H9 (cell line): ENCODE data around the gene SLC30A7. TPM values are rescaled to one million over a fixed set of nuclear protein-coding genes. Genes with fewer than 3 reads are reported as not detected.

Experiments
- DNase-seq: peaks from one replicate; pipeline ENCODE4 v3.0.0-alpha.2; 2017
- H2AFZ ChIP-seq: one replicate; pipeline ENCODE4 v1.6.1; 2013; ENCODE audit warnings: mild to moderate bottlenecking, low read length, control low read depth, moderate library complexity
- H2AK5ac ChIP-seq: 2 replicates; pipeline ENCODE4 v1.6.1; 2013; ENCODE audit warnings: low read length, control low read depth, mixed read lengths; ENCODE audit not compliant: insufficient read length
- H2BK120ac ChIP-seq: one replicate; pipeline ENCODE4 v1.6.1; 2013; ENCODE audit warnings: low read depth, mild to moderate bottlenecking, low read length, control low read depth, inconsistent platforms; ENCODE audit not compliant: poor library complexity, severe bottlenecking
- H2BK12ac ChIP-seq: 2 replicates; pipeline ENCODE4 v1.6.1; 2013; ENCODE audit warnings: low read length, control low read depth, mixed read lengths, low read depth; ENCODE audit not compliant: insufficient read length
- H2BK15ac ChIP-seq: 2 replicates; pipeline ENCODE4 v1.6.1; 2013; ENCODE audit warnings: low read depth, low read length, control low read depth
- H2BK20ac ChIP-seq: one replicate; pipeline ENCODE4 v1.6.1; 2013; ENCODE audit warnings: low read depth, mild to moderate bottlenecking, low read length, control low read depth, inconsistent platforms; ENCODE audit not compliant: poor library complexity, severe bottlenecking
- H2BK5ac ChIP-seq: 2 replicates; pipeline ENCODE4 v1.6.1; 2013; ENCODE audit warnings: low read length, control low read depth, mixed read lengths; ENCODE audit not compliant: insufficient read length
- H3K14ac ChIP-seq: 2 replicates; pipeline ENCODE4 v1.6.1; 2013; ENCODE audit warnings: low read length, control low read depth; ENCODE audit not compliant: insufficient read depth
- H3K18ac ChIP-seq: 2 replicates; pipeline ENCODE4 v1.6.1; 2013; ENCODE audit warnings: low read depth, mild to moderate bottlenecking, mixed read lengths, low read length, control low read depth; ENCODE audit not compliant: insufficient read length
- H3K23ac ChIP-seq: 2 replicates; pipeline ENCODE4 v1.6.1; 2013; ENCODE audit warnings: low read length, control low read depth, mixed read lengths, low read depth; ENCODE audit not compliant: insufficient read length
- H3K23me2 ChIP-seq: 2 replicates; pipeline ENCODE4 v1.6.1; 2013; ENCODE audit warnings: low read depth, mild to moderate bottlenecking, mixed read lengths, low read length, control low read depth; ENCODE audit not compliant: insufficient read length, poor library complexity, severe bottlenecking
- H3K27ac ChIP-seq: 2 replicates; pipeline ENCODE4 v1.5.1; 2013; ENCODE audit warnings: low read length, control low read depth, mixed read lengths, low read depth; ENCODE audit not compliant: insufficient read length
- H3K27me3 ChIP-seq: 2 replicates; pipeline ENCODE4 v1.6.1; 2013; ENCODE audit warnings: low read length, control low read depth, inconsistent platforms; ENCODE audit not compliant: insufficient read depth
- H3K4ac ChIP-seq: 2 replicates; pipeline ENCODE4 v1.6.1; 2013; ENCODE audit warnings: low read depth, mild to moderate bottlenecking, control low read depth, inconsistent platforms, low read length, moderate library complexity
- H3K4me1 ChIP-seq: 2 replicates; pipeline ENCODE4 v1.6.1; 2013; ENCODE audit warnings: low read length, control low read depth, inconsistent platforms; ENCODE audit not compliant: insufficient read depth
- H3K4me2 ChIP-seq: 2 replicates; pipeline ENCODE4 v1.6.1; 2013; ENCODE audit warnings: low read length, control low read depth, mixed read lengths; ENCODE audit not compliant: insufficient read length, insufficient read depth
- H3K56ac ChIP-seq: 2 replicates; pipeline ENCODE4 v1.6.1; 2013; ENCODE audit warnings: low read depth, mild to moderate bottlenecking, mixed read lengths, low read length, control low read depth; ENCODE audit not compliant: insufficient read length
- H3K79me1 ChIP-seq: 2 replicates; pipeline ENCODE4 v1.6.1; 2013; ENCODE audit warnings: low read depth, mild to moderate bottlenecking, moderate library complexity, low read length, control low read depth, inconsistent platforms; ENCODE audit not compliant: insufficient read depth, poor library complexity, severe bottlenecking
- H3K79me2 ChIP-seq: 2 replicates; pipeline ENCODE4 v1.6.1; 2013; ENCODE audit warnings: low read length, control low read depth, inconsistent platforms; ENCODE audit not compliant: insufficient read depth
- H3K9ac ChIP-seq: 2 replicates; pipeline ENCODE4 v1.6.1; 2013; ENCODE audit warnings: low read length, control low read depth, mixed read lengths; ENCODE audit not compliant: insufficient read length; ENCODE audit errors: extremely low read depth
- H3K9me3 ChIP-seq: one replicate; pipeline ENCODE4 v1.6.1; 2013; ENCODE audit warnings: low read depth, low read length, inconsistent platforms; ENCODE audit not compliant: control insufficient read depth
- H3T11ph ChIP-seq: one replicate; pipeline ENCODE4 v1.6.1; 2013; ENCODE audit warnings: mild to moderate bottlenecking, low read length, control low read depth, inconsistent platforms
- H4K20me1 ChIP-seq: one replicate; pipeline ENCODE4 v1.6.1; 2013; ENCODE audit not compliant: control insufficient read depth, insufficient read length, insufficient read depth
- H4K5ac ChIP-seq: 2 replicates; pipeline ENCODE4 v1.6.1; 2013; ENCODE audit warnings: low read depth, mild to moderate bottlenecking, mixed read lengths, low read length, control low read depth; ENCODE audit not compliant: insufficient read length
- H4K8ac ChIP-seq: replicated peaks from 2 replicates; pipeline ENCODE4 v1.6.1; 2013; ENCODE audit warnings: low read length, control low read depth, mixed read lengths, low read depth; ENCODE audit not compliant: insufficient read length
- H4K91ac ChIP-seq: 2 replicates; pipeline ENCODE4 v1.6.1; 2013; ENCODE audit warnings: low read depth, mild to moderate bottlenecking, moderate library complexity, mixed read lengths, low read length, control low read depth; ENCODE audit not compliant: insufficient read length
- H3K27ac Mint-ChIP-seq, 3 experiments: 2 replicates in 2 of 3; 3 replicates in 1 of 3; pipeline ENCODE4 v1.8.0; 2020 to 2021; ENCODE audit warnings: mixed read lengths in 3 of 3, mild to moderate bottlenecking in 1 of 3, moderate library complexity in 1 of 3
- H3K27me3 Mint-ChIP-seq: 2 replicates; pipeline ENCODE4 v1.8.0; 2021; ENCODE audit warnings: low read depth, mild to moderate bottlenecking, moderate library complexity, mixed read lengths
- H3K36me3 Mint-ChIP-seq, 3 experiments: 2 replicates in 2 of 3; 3 replicates in 1 of 3; pipeline ENCODE4 v1.8.0; 2020 to 2021; ENCODE audit warnings: low read depth in 3 of 3, mixed read lengths in 3 of 3; ENCODE audit not compliant: insufficient read depth in 1 of 3
- H3K4me1 Mint-ChIP-seq, 2 experiments: 2 replicates each; pipeline ENCODE4 v1.8.0; 2020; ENCODE audit warnings: mixed read lengths in 2 of 2
- H3K4me3 Mint-ChIP-seq, 2 experiments: 2 replicates in 1 of 2; 3 replicates in 1 of 2; pipeline ENCODE4 v1.8.0; 2020 to 2021; ENCODE audit warnings: mild to moderate bottlenecking in 2 of 2, mixed read lengths in 2 of 2, moderate library complexity in 1 of 2
- H3K9me3 Mint-ChIP-seq, 2 experiments: 2 replicates in 1 of 2; 3 replicates in 1 of 2; pipeline ENCODE4 v1.8.0; 2020; ENCODE audit warnings: mild to moderate bottlenecking in 2 of 2, mixed read lengths in 2 of 2, moderate library complexity in 1 of 2
- CTCF ChIP-seq: fragments of 200-600 bp; sonication (generic); conservative IDR thresholded peaks from 3 replicates; pipeline ENCODE4 v1.8.0; 2021; ENCODE audit warnings: antibody characterized with exemption, mild to moderate bottlenecking
- WGBS: extraction: QIAGEN DNeasy Blood & Tissue Kit; methylation state at CpG from one replicate; pipeline ENCODE4 v1.1.7; 2013; ENCODE audit warnings: missing lambda C conversion rate, low lambda C conversion rate, mixed read lengths; ENCODE audit not compliant: insufficient read length; ENCODE audit errors: extremely low coverage; 5-methylcytosine and 5-hydroxymethylcytosine counted together
- total RNA-seq: library from RNA; stranded (reverse); gene quantifications from 2 replicates; pipeline ENCODE4 v1.2.1, GENCODE V29; 2021

The SLC30A7 gene
- total RNA-seq, 1 experiment from 2014 or later = 25.6 TPM

DNA sequence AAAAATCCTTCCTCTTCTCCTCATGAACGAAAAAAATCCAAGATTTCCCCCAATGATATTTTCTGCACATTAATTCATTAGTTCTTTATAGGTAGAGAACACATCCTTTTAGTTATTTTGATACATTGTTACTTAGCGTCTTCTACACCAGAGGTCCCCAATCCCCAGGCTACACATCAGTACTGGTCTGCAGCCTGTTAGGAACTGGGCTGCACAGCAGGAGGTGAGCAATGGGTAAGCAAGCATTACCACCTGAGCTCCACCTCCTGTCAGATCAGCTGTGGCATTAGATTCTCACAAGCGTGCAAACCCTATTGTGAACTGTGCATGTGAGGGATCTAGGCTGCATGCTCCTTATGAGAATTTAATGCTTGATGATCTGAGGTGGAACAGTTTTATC is 14.2 kb upstream of the SLC30A7 start:
- Histone ChIP-seq H3K56ac (no peak overlapping the region), H2BK15ac (no peak overlapping the region), H3K9ac (no peak overlapping the region), H3K4me2 (no peak overlapping the region), H2BK20ac (no peak overlapping the region), H3K4ac (no peak overlapping the region), H3K9me3 (no peaks in the 10 kb centered on the region), H3K14ac (no peak overlapping the region), H3K18ac (no peak overlapping the region), H4K20me1 (no peaks in the 10 kb centered on the region), H3K79me1 (no peaks in the 10 kb centered on the region), H3K27ac (no peak overlapping the region), H3K27me3 (no peaks in the 10 kb centered on the region), H4K91ac (no peak overlapping the region), H2AK5ac (no peak overlapping the region), H3K79me2 (no peaks in the 10 kb centered on the region), H2BK5ac (no peak overlapping the region), H3K4me1 (no peaks in the 10 kb centered on the region), H2AFZ (no peak overlapping the region), H4K5ac (no peak overlapping the region), H3K23ac (no peak overlapping the region), H2BK12ac (no peak overlapping the region), H4K8ac (no peak overlapping the region), H3K23me2 (no peaks in the 10 kb centered on the region), H2BK120ac (no peak overlapping the region), H3T11ph (no peak overlapping the region)
- DNase-seq = no peak
- no CpG with 5 or more reads among the region's 3 CpGs for WGBS
- H3K4me3 Mint-ChIP-seq = no peak overlapping the region
- no peaks in the 10 kb centered on the region for H3K4me1 Mint-ChIP-seq
- H3K9me3 Mint-ChIP-seq = no peaks in the 10 kb centered on the region
- H3K36me3 Mint-ChIP-seq = peaks cover 0 to 7% (median 6%) of the 10 kb centered on the region in 3 experiments; a peak in 5 of 7 replicates
- H3K27ac Mint-ChIP-seq = no peak overlapping the region; a peak in 1 of 7 replicates
- no peaks in the 10 kb centered on the region for H3K27me3 Mint-ChIP-seq
- TF ChIP-seq CTCF = no peak
